GM12878 (cell line): ENCODE results near the gene HOXA2. TPM values are rescaled to one million over a fixed set of nuclear protein-coding genes. Genes with fewer than 3 reads are reported as not detected.

Source experiments
- ATAC-seq: fragments of 200-7000 bp; cut with Tn5 transposase; 3 replicates; pipeline ENCODE4 v1.9.1; 2020; ENCODE audit warnings: mild to moderate bottlenecking, moderate library complexity
- BruUV-seq: library from RNA; stranded (reverse); fragments of 400-500 nt; replicated peaks from 2 replicates; lab custom pipeline; 2021; lab: Mats Ljungman, UMichigan
- CTCF ChIA-PET: fragments of 300-600 bp; sonication (Branson Sonifier 250); formaldehyde crosslinking; extraction: SDS; loops from one replicate; lab custom pipeline; 2021; ENCODE audit warnings: inconsistent platforms; lab: Yijun Ruan, JAX
- POLR2A ChIA-PET: fragments of 350-600 bp; formaldehyde crosslinking; extraction: SDS; loops from one replicate; lab custom pipeline; 2021; ENCODE audit warnings: inconsistent platforms; lab: Charles Lee
- RAD21 ChIA-PET: fragments of 300-600 bp; sonication (Branson Sonifier 250); formaldehyde crosslinking; loops from one replicate; lab custom pipeline; 2023; ENCODE audit warnings: antibody characterized with exemption; ENCODE audit not compliant: unreplicated experiment; lab: Charles Lee
- SMC1A ChIA-PET: fragments of 300-600 bp; sonication (Branson Sonifier 250); formaldehyde crosslinking; loops from one replicate; lab custom pipeline; 2023; ENCODE audit not compliant: unreplicated experiment, uncharacterized antibody; lab: Charles Lee
- DNase-seq: peaks from one replicate; pipeline ENCODE4 v3.0.0-alpha.2; 2011; ENCODE audit warnings: low read depth, low spot score
- FAIRE-seq: peaks from 3 replicates; lab custom pipeline; 2011; peaks lifted over from hg19 to GRCh38; lab: Jason Lieb, UNC
- H2AFZ ChIP-seq: 2 replicates; pipeline ENCODE4 v1.6.0; 2011; ENCODE audit warnings: low read depth, low read length, control low read depth; ENCODE audit not compliant: control insufficient read depth
- H3K27ac ChIP-seq: 2 replicates; pipeline ENCODE4 v1.5.1; 2011; ENCODE audit warnings: control low read depth; ENCODE audit not compliant: control insufficient read depth, insufficient read depth
- H3K27me3 ChIP-seq, 2 experiments: replicated peaks in 1 of 2; 2 replicates each; pipeline versions ENCODE4 v1.6.0 to v1.6.1; 2011; ENCODE audit warnings: low read length in 1 of 2; ENCODE audit not compliant: control insufficient read depth in 2 of 2, insufficient read depth in 2 of 2
- H3K36me3 ChIP-seq, 2 experiments: 2 replicates each; pipeline ENCODE4 v1.5.1; 2011; ENCODE audit warnings: low read length in 1 of 2; ENCODE audit not compliant: control insufficient read depth in 2 of 2, insufficient read depth in 2 of 2
- H3K4me1 ChIP-seq: 2 replicates; pipeline ENCODE4 v1.6.1; 2011; ENCODE audit warnings: mild to moderate bottlenecking, low read length, moderate library complexity, mixed read lengths; ENCODE audit not compliant: control insufficient read depth, insufficient read depth
- H3K4me2 ChIP-seq: 2 replicates; pipeline ENCODE4 v1.6.0; 2011; ENCODE audit warnings: control low read depth; ENCODE audit not compliant: control insufficient read depth, insufficient read depth
- H3K4me3 ChIP-seq: fragments of 200-600 bp; sonication (generic); 2 replicates; pipeline ENCODE4 v1.5.1; 2016
- H3K79me2 ChIP-seq: 2 replicates; pipeline ENCODE4 v1.6.0; 2011; ENCODE audit warnings: low read length; ENCODE audit not compliant: control insufficient read depth, insufficient read depth
- H3K9ac ChIP-seq: 2 replicates; pipeline ENCODE4 v1.8.0; 2011; ENCODE audit warnings: low read length, control low read depth, mixed read lengths; ENCODE audit not compliant: control insufficient read depth, insufficient read depth
- H3K9me3 ChIP-seq: replicated peaks from 3 replicates; pipeline ENCODE4 v1.5.1; 2011; ENCODE audit warnings: mild to moderate bottlenecking, low read length; ENCODE audit not compliant: control insufficient read depth, insufficient read depth
- H4K20me1 ChIP-seq: 2 replicates; pipeline ENCODE4 v1.6.0; 2011; ENCODE audit not compliant: control insufficient read depth, insufficient read depth
- ASH2L ChIP-seq: fragments of 300-600, 200-600 bp; sonication (generic); IDR thresholded peaks from 2 replicates; pipeline ENCODE4 v1.6.1; 2017; ENCODE audit warnings: low read depth, mild to moderate bottlenecking, borderline replicate concordance
- CTCF ChIP-seq, 3 experiments: IDR thresholded peaks in 2 of 3; conservative IDR thresholded peaks in 1 of 3; 2 replicates each; pipeline ENCODE4 v1.5.1; 2011; ENCODE audit warnings: low read depth in 3 of 3, low read length in 3 of 3, mild to moderate bottlenecking in 3 of 3, control low read depth in 2 of 3, moderate library complexity in 2 of 3, inconsistent platforms in 1 of 3, mixed read lengths in 1 of 3; ENCODE audit not compliant: control insufficient read depth in 2 of 3, insufficient read depth in 1 of 3; ENCODE audit errors: extremely low read depth in 1 of 3
- LARP7 ChIP-seq: fragments of 450-650 bp; IDR thresholded peaks from 2 replicates; pipeline ENCODE4 v1.6.1; 2017; ENCODE audit warnings: mild to moderate bottlenecking
- MEF2B ChIP-seq: fragments of 450-650 bp; IDR thresholded peaks from 2 replicates; pipeline ENCODE4 v1.6.1; 2018; ENCODE audit warnings: mild to moderate bottlenecking, moderate library complexity; ENCODE audit not compliant: partially characterized antibody, poor library complexity, severe bottlenecking
- NR2C2 ChIP-seq: IDR thresholded peaks from 2 replicates; pipeline ENCODE4 v1.6.1; 2011; ENCODE audit warnings: borderline replicate concordance, low read depth; ENCODE audit not compliant: control insufficient read depth, insufficient read length
- REST ChIP-seq: IDR thresholded peaks from 2 replicates; pipeline ENCODE4 v1.6.1; 2012; ENCODE audit warnings: mild to moderate bottlenecking, low read depth, low read length
- RFX5 ChIP-seq: IDR thresholded peaks from 2 replicates; pipeline ENCODE4 v1.6.1; 2011; ENCODE audit warnings: low read depth, low read length, improper control_type of control experiment
- TAF1 ChIP-seq: IDR thresholded peaks from 2 replicates; pipeline ENCODE4 v1.6.1; 2011; ENCODE audit warnings: mild to moderate bottlenecking, low read depth, low read length, borderline replicate concordance
- WGBS: methylation state at CpG from one replicate; pipeline ENCODE4 v1.1.6; 2016; ENCODE audit warnings: low lambda C conversion rate; ENCODE audit not compliant: insufficient replicate concordance, insufficient coverage; ENCODE audit errors: missing lambda C conversion rate; 5-methylcytosine and 5-hydroxymethylcytosine counted together
- in situ Hi-C: fragments of 300-500 bp; cut with MboI; formaldehyde crosslinking; loops from 9 replicates; pipeline ENCODE4 v1.14.3; 2018; ENCODE audit warnings: mixed read lengths
- intact Hi-C: fragments of 100-400 bp; cut with micrococcal nuclease; formaldehyde crosslinking; loops from one replicate; pipeline ENCODE4 v1.14.2; 2022; ENCODE audit not compliant: unreplicated experiment
- polyA plus RNA-seq, 11 experiments: library from polyadenylated mRNA; depleted of rRNA in 4 of 11; unstranded in 6 of 11; stranded (reverse) in 5 of 11; fragments of >200 nt; fragmentation: Nextera tagmentation in 4 of 11; fragmentation: Illumina TruSeq in 1 of 11; extraction: Ambion mirVana in 4 of 11; extraction: Trizol in 1 of 11; gene quantifications; 1 replicate in 1 of 11; 2 replicates in 10 of 11; pipeline versions ENCODE4 v1.2.1 to v1.2.3, GENCODE V29; 2011 to 2016; ENCODE audit warnings: inconsistent platforms in 2 of 11, missing spikeins in 2 of 11, low read depth in 1 of 11
- total RNA-seq, 4 experiments: library from RNA; depleted of rRNA in 3 of 4; stranded (reverse); fragments of >200 nt in 3 of 4; fragmentation: Illumina TruSeq in 1 of 4; extraction: Trizol in 1 of 4; gene quantifications; 2 replicates each; pipeline versions ENCODE4 v1.2.1 to v1.2.3, GENCODE V29; 2013 to 2021

Gene HOXA2
- total and polyA plus RNA-seq, 10 of the 15 experiments (the other 5 are each of a cell fraction or from before 2014, with no cell fraction given): not detected

- Histone ChIP-seq H2AFZ (no peak overlapping the region), H3K9ac (no peak overlapping the region), H3K36me3 (no peaks in the 10 kb centered on the region), H3K79me2 (no peaks in the 10 kb centered on the region), H3K9me3 (no peaks in the 10 kb centered on the region), H3K4me2 (no peak overlapping the region), H3K4me1 (no peaks in the 10 kb centered on the region), H3K4me3 (no peak overlapping the region), H3K27me3 (no peaks in the 10 kb centered on the region), H4K20me1 (no peaks in the 10 kb centered on the region), H3K27ac (no peak overlapping the region)
- WGBS: 58% methylated on average over 6 of the region's 6 CpGs
- BruUV-seq: no TSS peak
- no peak for DNase-seq
- SMC1A ChIA-PET: interaction anchor here (0.5 to 4.6 kb wide), 4 partner anchors 12 to 1634 kb away, joined by 3 to 21 read pairs (median 7); no protein-coding TSS in a partner anchor
- intact Hi-C loops: no loop called here
- in situ Hi-C loops: no loop called here
- FAIRE-seq: peak; percentile 35
- POLR2A ChIA-PET: interaction anchor here (0.6 kb wide), 1 partner anchor 49 kb away, joined by 4 read pairs; no protein-coding TSS in a partner anchor
- RAD21 ChIA-PET: no interaction called here
- ATAC-seq: no peak; the same call in 2 of the 3 replicates
- TF ChIP-seq CTCF (IDR thresholded peaks at IDR 0.05 in 2 of 3, conservative IDR thresholded peaks at IDR 0.05 in 1 of 3; ENCODE audit: control insufficient read depth in 2 of 3, extremely low read depth in 1 of 3, insufficient read depth in 1 of 3, low read depth in 3 of 3, low read length in 3 of 3): no peak
- no peak for TF ChIP-seq RFX5
- TF ChIP-seq ASH2L: no peak
- no peak for TF ChIP-seq REST
- TF ChIP-seq NR2C2: no peak
- TF ChIP-seq MEF2B: no peak
- no peak for TF ChIP-seq LARP7
- TF ChIP-seq TAF1: no peak
- CTCF ChIA-PET: interaction anchor here (1.0 to 1.4 kb wide), 2 partner anchors 12 to 19 kb away, joined by 3 read pairs; no protein-coding TSS in a partner anchor
These were observed 30.7 kb downstream of the HOXA2 start for GRCh38 chr7:27071622-27072390.
